Sigmoid colon (tissue), 4 donors: ENCODE measurements around the gene CALY.

Experiments
- CTCF ChIP-seq, 4 experiments: fragments of 450-650 bp in 3 of 4; fragments of 200-600 bp in 1 of 4; IDR thresholded peaks; one replicate each; pipeline ENCODE4 v1.5.1; 2016 to 2019; ENCODE audit warnings: antibody characterized with exemption in 4 of 4, mild to moderate bottlenecking in 3 of 4, moderate library complexity in 2 of 4
- EP300 ChIP-seq, 4 donors: sonication (generic); formaldehyde crosslinking; IDR thresholded peaks; one replicate each; pipeline ENCODE4 v1.6.1; 2017; ENCODE audit warnings: antibody characterized with exemption in 4 of 4
- POLR2A ChIP-seq, 2 donors: fragments of 450-650 bp; IDR thresholded peaks; one replicate each; pipeline ENCODE4 v1.6.1; 2016; ENCODE audit warnings: antibody characterized with exemption in 2 of 2, mild to moderate bottlenecking in 2 of 2, moderate library complexity in 2 of 2
- POLR2AphosphoS5 ChIP-seq, 4 donors: sonication (generic); formaldehyde crosslinking; IDR thresholded peaks; one replicate each; pipeline ENCODE4 v1.6.1; 2017; ENCODE audit warnings: antibody characterized with exemption in 4 of 4

DNA sequence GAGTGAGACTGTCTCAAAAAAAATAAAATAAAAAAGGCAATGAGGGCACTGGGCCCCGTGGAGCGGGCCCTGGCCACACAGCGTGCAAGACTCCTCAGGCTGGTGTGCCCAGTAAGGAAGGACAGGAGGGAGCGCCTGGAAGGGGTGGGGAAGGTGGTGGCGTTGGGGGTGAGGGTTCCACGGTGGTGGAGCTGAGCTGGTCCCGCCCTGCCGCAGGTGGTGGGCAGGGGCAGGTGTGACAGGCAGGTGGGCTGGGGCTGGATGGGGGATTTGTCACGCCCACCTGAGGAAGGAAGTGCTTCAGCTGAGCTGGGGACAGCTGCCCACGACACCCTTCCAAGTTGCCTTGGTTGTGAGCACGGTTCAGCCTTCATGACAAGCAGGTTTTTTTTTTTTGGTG lies 9.7 kb upstream of the CALY start:
- TF ChIP-seq CTCF (IDR thresholded peaks at IDR 0.05), result no peak
- no peak for TF ChIP-seq POLR2A (IDR thresholded peaks at IDR 0.05)
- no peak for TF ChIP-seq EP300 (IDR thresholded peaks at IDR 0.05)
- TF ChIP-seq POLR2AphosphoS5 (IDR thresholded peaks at IDR 0.05), result no peak
